ENCODE results near the gene MIB2.

MIB2 gene

GRCh38 chr1:1677718-1678580, 62.6 kb downstream of the MIB2 start:
- FAIRE-seq, result peak; percentile 77
- peak; percentile 72 for TF ChIP-seq POLR2AphosphoS5 (IDR thresholded peaks at IDR 0.05; ENCODE audit: low read depth, low read length)
- peak; percentile 33; the same call in 1 of the 2 replicates for TF ChIP-seq POLR2A (IDR thresholded peaks at IDR 0.05; ENCODE audit: low read depth, low read length)
- no peak for TF ChIP-seq TAF1 (IDR thresholded peaks at IDR 0.05; ENCODE audit: borderline replicate concordance, low read depth, low read length)
- DNase-seq (ENCODE audit: insufficient read length), result peak; percentile 83

DNA sequence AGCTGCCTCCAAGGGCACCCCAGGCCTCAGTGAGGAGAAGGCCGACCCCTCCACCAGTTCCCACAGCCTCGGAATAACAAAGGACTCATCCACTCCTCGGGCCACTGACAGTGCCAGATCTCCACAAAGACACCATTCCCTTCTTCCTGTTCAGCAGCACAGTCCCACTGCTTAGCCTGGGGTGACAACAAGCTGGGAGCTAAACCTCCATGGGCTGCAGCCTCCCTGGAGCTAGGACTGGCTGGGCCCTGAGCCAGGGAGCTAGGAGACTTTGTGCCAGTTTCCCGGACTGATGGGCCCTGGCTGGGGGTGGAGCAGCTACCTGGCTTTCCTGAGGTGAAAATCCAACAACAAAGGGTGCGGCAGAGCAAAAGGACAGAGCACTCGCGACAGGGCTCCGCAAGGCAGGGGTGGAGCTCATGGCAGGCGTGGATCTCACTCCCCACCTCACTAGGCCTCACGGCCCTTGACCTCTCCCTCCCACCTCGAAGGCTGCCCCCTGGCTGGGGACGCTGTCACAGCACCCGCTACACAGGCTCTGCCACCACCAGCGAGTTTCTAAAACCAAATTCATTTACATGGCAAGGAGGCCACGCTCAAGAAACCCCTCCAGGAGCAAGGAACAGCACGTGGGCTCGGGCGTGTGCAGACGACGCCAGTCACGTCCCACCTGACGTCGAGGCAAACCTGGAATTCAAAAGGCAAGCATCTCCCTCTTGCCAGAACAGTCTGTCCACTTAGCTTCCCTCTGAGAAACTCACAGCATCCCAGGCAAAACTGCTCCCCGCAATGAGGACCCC, 63.5 kb downstream of the MIB2 start:
- DNase-seq (ENCODE audit: insufficient read length) (peak; percentile 48), FAIRE-seq (peak; percentile 57)

More for the DNA sequence above, 63.5 kb downstream of the MIB2 start:
- TF ChIP-seq POLR2A (IDR thresholded peaks at IDR 0.05; ENCODE audit: low read depth, low read length) (no peak), POLR2AphosphoS5 (IDR thresholded peaks at IDR 0.05; ENCODE audit: low read depth, low read length) (no peak), TAF1 (IDR thresholded peaks at IDR 0.05; ENCODE audit: borderline replicate concordance, low read depth, low read length) (no peak)

Data from GM12892 (cell line).